Fibroblast of peridontal ligament (primary cell): Measurements from ENCODE around the gene ZC3H12A.
A peak's percentile ranks its signal among the peaks of the same experiment; 100 is the strongest.

Source experiments
- DNase-seq: peaks from one replicate; pipeline ENCODE4 v3.0.0-alpha.2; 2010; ENCODE audit errors: extremely low read depth

The ZC3H12A gene

GRCh38 chr1:37478890-37479254 lies 4.5 kb downstream of the ZC3H12A start:
- DNase-seq = no peak

- DNase-seq = peak; percentile 65
These were observed 5.1 kb downstream of the ZC3H12A start for GRCh38 chr1:37479255-37480124.

GRCh38 chr1:37480125-37480466 lies 5.7 kb downstream of the ZC3H12A start:
- DNase-seq = no peak

GRCh38 chr1:37480581-37481288 lies 6.4 kb downstream of the ZC3H12A start:
- no peak for DNase-seq

- DNase-seq = no peak
These were observed 7.1 kb downstream of the ZC3H12A start for GRCh38 chr1:37481289-37482003.

GRCh38 chr1:37482004-37482785 lies 7.8 kb downstream of the ZC3H12A start:
- no peak for DNase-seq

GRCh38 chr1:37482796-37483744 lies 8.7 kb downstream of the ZC3H12A start:
- no peak for DNase-seq

GRCh38 chr1:37483785-37484184 lies 9.4 kb downstream of the ZC3H12A start:
- DNase-seq = no peak

GRCh38 chr1:37484325-37485051 lies 10.1 kb downstream of the ZC3H12A start:
- DNase-seq = no peak

GRCh38 chr1:37485902-37486679 lies 11.7 kb downstream of the ZC3H12A start:
- DNase-seq = peak; percentile 47

GRCh38 chr1:37486680-37487618 lies 12.6 kb downstream of the ZC3H12A start:
- peak; percentile 74 for DNase-seq

GRCh38 chr1:37487619-37487984 lies 13.2 kb downstream of the ZC3H12A start:
- no peak for DNase-seq

GRCh38 chr1:37493336-37494098 lies 19.1 kb downstream of the ZC3H12A start:
- no peak for DNase-seq

GRCh38 chr1:37495875-37496274 lies 21.5 kb downstream of the ZC3H12A start:
- DNase-seq = no peak

GRCh38 chr1:37497832-37498231 lies 23.5 kb downstream of the ZC3H12A start:
- DNase-seq = no peak

- DNase-seq = peak; percentile 65
These were observed 24.7 kb downstream of the ZC3H12A start for GRCh38 chr1:37498872-37499617.

GRCh38 chr1:37501661-37502060 lies 27.3 kb downstream of the ZC3H12A start:
- DNase-seq = no peak
